Heart left ventricle (tissue), 13 donors: ENCODE measurements around the gene ARPC5.

Experiments used
- CTCF ChIP-seq, 12 donors: fragments of 200-600 bp; sonication (generic) in 4 of 12; IDR thresholded peaks; one replicate each; pipeline versions ENCODE4 v1.5.0 to v1.8.0; 2018 to 2022; ENCODE audit warnings: antibody characterized with exemption in 12 of 12, mild to moderate bottlenecking in 5 of 12
- POLR2A ChIP-seq, 2 donors: fragments of 450-650 bp; IDR thresholded peaks; one replicate each; pipeline ENCODE4 v1.6.1; 2017; ENCODE audit warnings: antibody characterized with exemption in 2 of 2, mild to moderate bottlenecking in 2 of 2, moderate library complexity in 2 of 2
- donor health status: ischemic (EF 13 %, LVEDD 7.1; RV severe dilation, severe dysfunction).
- donor health status: DM: no; HTN: yes; CAD: no.
- donor health status: DM: no; HTN: no; CAD: no.
- donor health status: ischemic (EF 25% LVEDD 6.9; RV normal size, moderate dysfunction).
- donor health status: ischemic (EF 25% LVEDD 5.7; RV mildly dilated, moderate dysfunction).
- donor health status: ischemic (EF 35%, LVEDD 5.7; RV mildly dilated, moderate dysfunction).
- donor health status: nonischemic (EF 11% LVEDD 7.7; RV severe dilation, severe dysfunction).
- donor health status: DM: yes; HTN: yes; CAD: no.
- donor health status: PGD.
- donor health status: ischemic (EF 29% LVEDD 5.4; RV normal size, mild dysfunction).
- donor health status: nonischemic (EF 23%, LVEDD 6.1; RV moderate dilation, normal function).

DNA sequence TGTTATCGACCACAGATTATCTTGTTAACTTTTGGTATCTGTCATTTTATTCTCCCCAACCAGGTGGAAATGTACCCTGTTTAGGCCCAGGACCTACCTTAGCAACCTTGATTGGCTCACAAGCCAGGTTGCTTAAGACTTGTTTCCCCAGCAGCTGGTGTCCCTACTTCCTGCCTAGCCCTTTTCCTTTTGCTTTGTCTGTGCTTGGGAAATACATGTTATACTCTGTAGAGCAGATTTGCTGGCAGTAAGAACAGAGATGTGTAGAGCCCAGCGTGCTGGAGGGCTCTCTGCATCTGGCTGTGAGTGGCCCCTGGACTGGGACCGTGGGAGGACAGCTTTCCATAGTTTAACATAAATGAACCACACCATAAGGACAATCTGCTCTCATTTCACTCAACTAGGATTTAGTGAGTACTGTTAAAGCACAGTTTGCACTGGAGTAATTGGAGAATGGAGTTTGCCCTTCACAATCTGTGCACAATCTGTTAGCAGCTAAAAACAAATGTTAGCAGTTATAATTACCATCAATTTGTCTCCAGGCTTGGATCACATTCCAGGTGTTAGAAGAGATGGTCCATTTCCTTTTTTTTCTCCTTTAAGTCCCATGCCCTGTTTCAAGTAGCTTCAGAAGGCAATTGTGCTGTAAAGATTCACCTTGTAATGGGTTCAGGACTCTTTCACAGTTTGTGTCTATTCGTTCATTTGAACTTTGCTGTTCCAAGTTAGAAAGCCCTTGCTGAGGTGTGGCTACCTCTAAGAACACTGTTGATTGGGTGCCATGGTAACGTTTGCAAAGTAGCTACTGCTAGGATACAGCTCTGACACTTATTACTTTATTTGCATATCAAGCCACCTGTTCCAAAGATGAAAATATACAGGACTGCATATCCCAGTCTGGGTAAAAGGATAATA, 17.2 kb upstream of the ARPC5 start, which contains the start of gene APOBEC4:
- TF ChIP-seq CTCF (IDR thresholded peaks at IDR 0.05) (no peak), POLR2A (IDR thresholded peaks at IDR 0.05) (no peak)
